HCT116 (cell line): ENCODE measurements around the gene DDTL. TPM values are rescaled to one million over a fixed set of nuclear protein-coding genes. Genes with fewer than 3 reads are reported as not detected.
"Not testable (repeated sequence)": the region's sequence is repeated elsewhere in the genome, so short reads cannot be mapped to it uniquely, and the experiment has no call there.

ENCODE experiments used
- ATAC-seq: fragments of 200-7000 bp; cut with Tn5 transposase; 2 replicates; pipeline ENCODE4 v1.9.1; 2020; ENCODE audit warnings: mild to moderate bottlenecking, moderate library complexity
- BruUV-seq: library from RNA; stranded (reverse); fragments of 400-500 nt; replicated peaks from 2 replicates; lab custom pipeline; 2021; lab: Mats Ljungman, UMichigan
- CTCF ChIA-PET: fragments of 300-600 bp; sonication (Branson Sonifier 250); formaldehyde crosslinking; loops from one replicate; lab custom pipeline; 2021; ENCODE audit warnings: antibody characterized with exemption; lab: Charles Lee
- POLR2A ChIA-PET: fragments of 300-600, 350-600 bp; sonication (Branson Sonifier 250); formaldehyde crosslinking; loops from one replicate; lab custom pipeline; 2021; ENCODE audit warnings: antibody characterized with exemption; lab: Charles Lee
- RAD21 ChIA-PET, 2 experiments: fragments of 300-600 bp; sonication (Branson Sonifier 250); formaldehyde crosslinking; loops; one replicate each; lab custom pipeline; 2023; ENCODE audit warnings: low total read pairs in 2 of 2; ENCODE audit not compliant: uncharacterized antibody in 2 of 2, unreplicated experiment in 2 of 2, low non-redundant PET in 1 of 2; lab: Charles Lee
- DNase-seq: peaks from one replicate; pipeline ENCODE4 v3.0.0-alpha.2; 2010; ENCODE audit warnings: low read depth, low spot score
- H2AFZ ChIP-seq: fragments of 200-600 bp; shearing (Covaris generic), sonication (generic); 2 replicates; pipeline ENCODE4 v1.6.1; 2017; ENCODE audit warnings: low read depth, mixed run types, mixed read lengths, antibody characterized with exemption, low read length; ENCODE audit not compliant: poor library complexity, severe bottlenecking
- H3K27ac ChIP-seq: 2 replicates; pipeline ENCODE4 v1.5.1; 2012; ENCODE audit warnings: low read depth, low read length
- H3K27me3 ChIP-seq: fragments of 200-600 bp; sonication (generic); 2 replicates; pipeline ENCODE4 v1.6.1; 2016; ENCODE audit warnings: mixed run types, low read length, mixed read lengths; ENCODE audit not compliant: insufficient read depth
- H3K36me3 ChIP-seq, 2 experiments: fragments of 200-500 bp in 1 of 2; fragments of 200-600 bp in 1 of 2; sonication (Bioruptor generic) in 1 of 2; sonication (generic) in 1 of 2; 2 replicates each; pipeline versions ENCODE4 v1.5.1 to v1.6.1; 2014 to 2016; ENCODE audit warnings: low read length in 2 of 2, inconsistent platforms in 1 of 2, mixed read lengths in 1 of 2, mixed run types in 1 of 2; ENCODE audit not compliant: insufficient read depth in 2 of 2, control insufficient read depth in 1 of 2
- H3K4me1 ChIP-seq, 2 experiments: fragments of 200-600 bp in 1 of 2; sonication (generic) in 1 of 2; 2 replicates each; pipeline versions ENCODE4 v1.5.1 to v1.6.1; 2012 to 2017; ENCODE audit warnings: low read length in 2 of 2, inconsistent platforms in 1 of 2, mild to moderate bottlenecking in 1 of 2, mixed read lengths in 1 of 2, mixed run types in 1 of 2, moderate library complexity in 1 of 2; ENCODE audit not compliant: insufficient read depth in 2 of 2, control insufficient read depth in 1 of 2
- H3K4me2 ChIP-seq: fragments of 200-600 bp; sonication (generic); 2 replicates; pipeline ENCODE4 v1.6.1; 2017; ENCODE audit warnings: mixed run types, low read length, mixed read lengths
- H3K4me3 ChIP-seq, 2 experiments: fragments of 200-600 bp in 1 of 2; sonication (generic) in 1 of 2; replicated peaks in 1 of 2; 2 replicates each; pipeline ENCODE4 v1.5.1; 2011 to 2016; ENCODE audit warnings: low read length in 2 of 2, control low read depth in 1 of 2, low read depth in 1 of 2, mild to moderate bottlenecking in 1 of 2, mixed read lengths in 1 of 2, mixed run types in 1 of 2
- H3K79me2 ChIP-seq: fragments of 200-600 bp; sonication (generic); 2 replicates; pipeline ENCODE4 v1.6.1; 2017; ENCODE audit warnings: mild to moderate bottlenecking, mixed run types, low read length, moderate library complexity, mixed read lengths; ENCODE audit not compliant: insufficient read depth
- H3K9ac ChIP-seq: fragments of 200-600 bp; sonication (generic); 2 replicates; pipeline ENCODE4 v1.6.1; 2016; ENCODE audit warnings: low read length, mixed read lengths
- H3K9me2 ChIP-seq: fragments of 200-600 bp; sonication (generic), shearing (Covaris generic); 2 replicates; pipeline ENCODE4 v1.6.1; 2017; ENCODE audit warnings: mixed run types, mild to moderate bottlenecking, moderate library complexity; ENCODE audit not compliant: insufficient read depth
- H3K9me3 ChIP-seq, 2 experiments: fragments of 200-500 bp in 1 of 2; fragments of 200-600 bp in 1 of 2; sonication (Bioruptor generic) in 1 of 2; sonication (generic) in 1 of 2; 2 replicates each; pipeline ENCODE4 v1.6.1; 2014 to 2017; ENCODE audit warnings: low read length in 2 of 2, mixed read lengths in 2 of 2, inconsistent platforms in 1 of 2, low read depth in 1 of 2, mild to moderate bottlenecking in 1 of 2, mixed run types in 1 of 2, moderate library complexity in 1 of 2; ENCODE audit not compliant: control insufficient read depth in 1 of 2, insufficient read depth in 1 of 2
- H4K20me1 ChIP-seq: fragments of 200-600 bp; sonication (generic), shearing (Covaris generic); 2 replicates; pipeline ENCODE4 v1.6.1; 2017; ENCODE audit warnings: mixed run types, mild to moderate bottlenecking, moderate library complexity; ENCODE audit not compliant: insufficient read depth
- intact Hi-C: fragments of 100-400 bp; cut with micrococcal nuclease; formaldehyde crosslinking; loops from 2 replicates; pipeline ENCODE4 v1.10.0; 2022
- total RNA-seq: library from RNA; stranded (reverse); gene quantifications from one replicate; pipeline ENCODE4 v1.2.1, GENCODE V29; 2021; ENCODE audit not compliant: unreplicated experiment

The DDTL gene
- total RNA-seq, 1 experiment from 2014 or later = 3.4 TPM

- intact Hi-C loops, H3K4me1 ChIP-seq, H3K27ac ChIP-seq, H3K9ac ChIP-seq, H2AFZ ChIP-seq, RAD21 ChIA-PET, H3K27me3 ChIP-seq, H3K4me3 ChIP-seq, CTCF ChIA-PET, DNase-seq, H4K20me1 ChIP-seq, BruUV-seq, H3K9me2 ChIP-seq, H3K9me3 ChIP-seq, H3K4me2 ChIP-seq, POLR2A ChIA-PET: not testable (repeated sequence)
- peak; percentile 86 for ATAC-seq
- peaks cover 27% of the 10 kb centered on the region for H3K79me2 ChIP-seq
- peaks cover 10 to 13% of the 10 kb centered on the region in 2 experiments; a peak in 3 of 4 replicates for H3K36me3 ChIP-seq
Measured at GRCh38 chr22:23974345-23974744, 7.7 kb downstream of the DDTL start, which contains the start of gene DDT. DDT (minus strand) TSS chr22:23974441; CDS start chr22:23974414, 27 bp downstream.

- DNase-seq, H3K4me1 ChIP-seq, POLR2A ChIA-PET, CTCF ChIA-PET, H3K9ac ChIP-seq, H4K20me1 ChIP-seq, H3K9me3 ChIP-seq, H3K9me2 ChIP-seq, H3K4me2 ChIP-seq, intact Hi-C loops, H3K27me3 ChIP-seq, H3K27ac ChIP-seq, H3K36me3 ChIP-seq, H3K4me3 ChIP-seq, RAD21 ChIA-PET, H2AFZ ChIP-seq: not testable (repeated sequence)
- peak; percentile 76 for ATAC-seq
- peaks cover 21% of the 10 kb centered on the region for H3K79me2 ChIP-seq
- TSS peak; percentile 23 for BruUV-seq
Measured at GRCh38 chr22:23974836-23975352, 8.2 kb downstream of the DDTL start.

DNA sequence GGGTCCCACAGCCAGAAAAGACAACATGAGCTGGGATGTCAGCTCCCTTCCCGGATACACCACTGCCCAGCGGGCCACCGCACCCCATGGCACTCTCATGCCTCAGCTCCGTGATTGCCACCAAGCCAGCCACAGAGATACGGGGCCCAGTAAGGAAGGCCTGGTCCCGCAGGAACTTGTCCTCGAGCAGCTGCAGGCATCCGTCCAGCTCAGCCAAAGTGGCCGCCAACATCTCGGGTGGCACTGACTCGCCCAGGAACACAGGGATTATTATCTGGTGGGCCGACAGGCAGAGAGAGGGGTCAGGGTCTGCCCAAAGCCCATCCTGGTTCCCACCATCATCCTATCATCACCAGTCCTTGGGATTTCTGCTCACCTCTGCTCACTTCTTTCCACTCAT, 10.6 kb downstream of the DDTL start:
- RAD21 ChIA-PET, BruUV-seq: not testable (repeated sequence)

GRCh38 chr22:23979557-23980240, 13.0 kb downstream of the DDTL start, which contains the start of gene GSTT2:
GSTT2 (plus strand) TSS chr22:23980134.
- H3K4me2 ChIP-seq = peak within 1 kb of the TSS; percentile 66
- peak; percentile 89 for ATAC-seq
- H3K9me2 ChIP-seq, CTCF ChIA-PET, H3K27ac ChIP-seq, H2AFZ ChIP-seq, H4K20me1 ChIP-seq, H3K79me2 ChIP-seq, H3K4me1 ChIP-seq, H3K36me3 ChIP-seq, H3K9me3 ChIP-seq, RAD21 ChIA-PET, H3K27me3 ChIP-seq, POLR2A ChIA-PET, DNase-seq: not testable (repeated sequence)
- H3K4me3 ChIP-seq = peak within 1 kb of the TSS; percentile 35 to 51
- H3K9ac ChIP-seq = peak within 1 kb of the TSS; percentile 30; the same call in 1 of the 2 replicates
- BruUV-seq = TSS peak; percentile 58
- intact Hi-C loops = loop anchor here (5.0 to 10.0 kb wide), 3 partner anchors 198 to 545 kb away; no protein-coding TSS in a partner anchor

More for the DNA sequence above, 10.6 kb downstream of the DDTL start:
- H2AFZ ChIP-seq, H3K4me3 ChIP-seq, H3K4me2 ChIP-seq, H3K9me2 ChIP-seq, ATAC-seq, H3K27me3 ChIP-seq, CTCF ChIA-PET, H3K36me3 ChIP-seq, H3K9ac ChIP-seq, H4K20me1 ChIP-seq, H3K27ac ChIP-seq, H3K79me2 ChIP-seq, H3K4me1 ChIP-seq, intact Hi-C loops, DNase-seq, POLR2A ChIA-PET, H3K9me3 ChIP-seq: not testable (repeated sequence)
